ENCODE measurements around the gene CRKL.
"Not testable (repeated sequence)": the region's sequence is repeated elsewhere in the genome, so short reads cannot be mapped to it uniquely, and the experiment has no call there.

Gene CRKL

GRCh38 chr22:20916916-20917810, at the start of gene CRKL:
Gene CRKL, plus strand, starts transcription at chr22:20917407. Its CDS starts 528 bp downstream, at chr22:20917935.
- DNase-seq (ENCODE audit: low read depth, low spot score) = peak; percentile 100

GRCh38 chr22:20868025-20868962, 48.9 kb upstream of the CRKL start:
- DNase-seq (ENCODE audit: low read depth, low spot score) = no peak

- no peak for DNase-seq (ENCODE audit: low read depth, low spot score)
Measured at GRCh38 chr22:20869234-20869633, 48.0 kb upstream of the CRKL start.

- no peak for DNase-seq (ENCODE audit: low read depth, low spot score)
Measured at GRCh38 chr22:20873214-20873613, 44.0 kb upstream of the CRKL start.

- no peak for DNase-seq (ENCODE audit: low read depth, low spot score)
Measured at GRCh38 chr22:20875296-20875695, 41.9 kb upstream of the CRKL start.

- DNase-seq (ENCODE audit: low read depth, low spot score) = no peak
Measured at GRCh38 chr22:20877715-20878114, 39.5 kb upstream of the CRKL start.

GRCh38 chr22:20881231-20881630, 36.0 kb upstream of the CRKL start:
- DNase-seq (ENCODE audit: low read depth, low spot score) = peak; percentile 29

- no peak for DNase-seq (ENCODE audit: low read depth, low spot score)
Measured at GRCh38 chr22:20881869-20882815, 35.1 kb upstream of the CRKL start.

- no peak for DNase-seq (ENCODE audit: low read depth, low spot score)
Measured at GRCh38 chr22:20882855-20883254, 34.4 kb upstream of the CRKL start.

GRCh38 chr22:20884454-20884853, 32.8 kb upstream of the CRKL start:
- no peak for DNase-seq (ENCODE audit: low read depth, low spot score)

- no peak for DNase-seq (ENCODE audit: low read depth, low spot score)
Measured at GRCh38 chr22:20885017-20885556, 32.1 kb upstream of the CRKL start.

- DNase-seq (ENCODE audit: low read depth, low spot score) = peak; percentile 90
Measured at GRCh38 chr22:20885557-20886323, 31.5 kb upstream of the CRKL start.

GRCh38 chr22:20887375-20887774, 29.8 kb upstream of the CRKL start:
- no peak for DNase-seq (ENCODE audit: low read depth, low spot score)

GRCh38 chr22:20889025-20889704, 28.0 kb upstream of the CRKL start:
- no peak for DNase-seq (ENCODE audit: low read depth, low spot score)

GRCh38 chr22:20889904-20890540, 27.2 kb upstream of the CRKL start:
- no peak for DNase-seq (ENCODE audit: low read depth, low spot score)

GRCh38 chr22:20890975-20891374, 26.2 kb upstream of the CRKL start:
- DNase-seq (ENCODE audit: low read depth, low spot score) = no peak

- not testable (repeated sequence) for DNase-seq (ENCODE audit: low read depth, low spot score)
Measured at GRCh38 chr22:20897737-20898136, 19.5 kb upstream of the CRKL start.

GRCh38 chr22:20899827-20900423, 17.3 kb upstream of the CRKL start:
- no peak for DNase-seq (ENCODE audit: low read depth, low spot score)

Data from astrocyte of the hippocampus (primary cell).